Stimulated activated CD4-positive, alpha-beta T cell treated with anti-CD3 and anti-CD28 coated beads, Interleukin-1b, Interleukin-23, amount 100 ng/mL, for 1 hour (primary cell): ENCODE data around the gene KRT7.
"Not testable (repeated sequence)": the region's sequence is repeated elsewhere in the genome, so short reads cannot be mapped to it uniquely, and the experiment has no call there.

ENCODE experiments used
- DNase-seq, 2 donors: peaks; one replicate each; pipeline ENCODE4 v3.0.0-alpha.2; 2020; ENCODE audit warnings: low read depth in 2 of 2

KRT7 gene

DNA sequence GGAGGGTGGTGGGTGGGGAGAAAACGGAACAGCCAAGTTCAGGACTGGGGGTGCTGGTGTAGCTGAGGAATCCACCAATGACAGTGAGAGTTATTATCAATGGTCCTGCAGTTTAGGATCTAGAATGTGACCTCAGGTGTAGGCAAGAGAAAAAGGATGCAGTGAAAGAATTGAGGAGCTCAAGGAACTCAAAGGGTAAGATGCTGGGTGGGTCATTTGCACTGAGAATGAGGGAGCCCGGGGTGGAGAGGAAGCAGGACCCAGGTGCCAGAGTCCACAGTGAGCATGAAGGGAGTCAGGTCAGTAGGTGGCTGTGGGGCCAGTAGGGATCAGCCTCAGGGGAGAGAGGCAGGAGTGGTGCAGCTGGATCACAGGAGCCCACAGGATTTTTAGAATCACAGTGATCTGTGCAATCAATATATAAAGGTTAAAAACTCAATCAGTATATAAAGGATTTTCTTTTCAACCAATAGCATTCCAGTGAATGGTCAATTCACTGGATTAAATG is 3.2 kb upstream of the KRT7 start:
- DNase-seq, result no peak

DNA sequence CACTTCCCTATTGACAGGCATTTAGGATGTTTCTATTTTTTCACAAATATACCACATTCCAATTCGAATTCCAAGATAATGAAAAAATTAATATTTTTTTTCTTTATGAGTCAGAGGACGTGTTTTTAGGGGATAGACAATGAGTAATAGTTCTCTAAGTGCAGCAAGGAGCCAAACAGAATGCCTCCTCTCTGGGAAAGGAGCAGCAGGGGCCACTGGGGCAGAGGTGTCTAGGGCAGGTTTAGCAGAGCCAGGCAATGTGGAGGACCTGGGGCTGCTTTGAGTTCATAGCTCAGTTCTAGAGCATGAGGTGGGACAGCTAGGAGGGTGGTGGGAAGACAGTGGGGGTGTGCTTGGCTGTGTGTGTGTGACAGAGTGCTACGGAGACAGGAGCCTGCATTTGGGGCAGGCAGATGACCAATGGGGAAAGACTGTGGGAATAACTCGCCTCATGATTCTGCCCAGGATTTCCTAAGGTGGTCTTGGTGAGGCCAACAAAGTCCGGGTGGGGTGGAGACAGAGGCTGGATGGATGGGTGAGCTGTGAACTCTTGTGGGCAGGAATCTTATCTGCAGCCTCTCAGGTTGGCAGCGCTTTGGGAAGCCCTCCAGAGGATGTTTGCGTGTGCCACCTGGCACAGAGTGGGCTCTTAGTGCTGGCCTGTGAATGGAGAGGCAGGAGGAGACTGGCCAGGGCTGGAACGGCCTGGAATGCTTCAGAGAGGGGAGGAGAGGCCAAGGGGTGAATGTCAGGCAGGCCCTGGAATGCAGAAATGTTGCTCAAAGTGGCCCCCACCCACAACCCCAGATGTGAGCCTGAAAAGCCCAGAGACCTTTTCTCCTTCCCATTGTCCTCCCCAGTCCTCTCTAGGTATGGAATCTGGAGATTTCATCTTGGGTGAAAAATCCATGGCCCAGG is 2.4 kb upstream of the KRT7 start:
- no peak for DNase-seq

DNA sequence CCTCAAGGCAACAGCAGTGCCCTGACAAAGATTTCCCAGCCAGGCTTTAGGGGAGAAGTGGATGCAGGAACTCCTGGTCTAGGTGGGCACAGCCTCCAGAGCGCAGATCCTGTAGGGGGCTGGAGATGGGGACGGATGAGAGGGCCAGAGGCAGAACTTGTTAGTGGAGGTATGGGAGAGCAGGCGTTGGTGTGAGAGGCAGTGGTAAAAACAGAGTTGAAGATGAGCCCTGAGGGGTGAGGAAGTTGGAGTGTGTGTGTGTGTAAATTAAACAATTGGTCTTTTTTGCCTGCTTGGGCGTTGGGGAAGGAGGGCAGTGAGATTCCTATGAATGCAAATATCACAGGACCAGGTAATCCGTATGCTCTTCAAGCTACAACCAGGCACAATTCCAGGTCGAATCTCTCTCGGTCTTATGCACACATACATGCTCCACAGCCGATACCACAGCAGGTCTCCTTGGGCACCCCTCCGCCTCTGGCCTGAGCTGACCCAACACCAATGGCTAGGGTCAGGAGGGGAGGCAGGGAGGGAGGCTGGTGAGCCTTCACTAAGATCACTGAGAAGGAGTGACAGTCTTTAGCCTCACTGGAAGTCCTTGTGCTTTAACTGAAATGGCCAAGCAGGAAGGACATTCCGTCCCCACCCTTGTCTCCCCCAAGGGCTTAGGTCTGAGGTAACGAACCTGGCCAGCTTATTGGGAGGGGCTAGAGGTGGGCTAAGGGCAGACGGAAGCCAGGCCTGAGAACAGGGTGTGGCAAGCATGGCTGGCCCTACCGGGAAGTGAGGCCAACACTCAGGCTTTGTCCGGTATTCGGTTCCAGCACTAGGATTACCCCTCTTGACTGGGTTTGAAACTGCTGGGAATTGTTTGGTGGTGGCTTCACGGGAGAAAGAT is 1.5 kb upstream of the KRT7 start:
- no peak for DNase-seq

DNA sequence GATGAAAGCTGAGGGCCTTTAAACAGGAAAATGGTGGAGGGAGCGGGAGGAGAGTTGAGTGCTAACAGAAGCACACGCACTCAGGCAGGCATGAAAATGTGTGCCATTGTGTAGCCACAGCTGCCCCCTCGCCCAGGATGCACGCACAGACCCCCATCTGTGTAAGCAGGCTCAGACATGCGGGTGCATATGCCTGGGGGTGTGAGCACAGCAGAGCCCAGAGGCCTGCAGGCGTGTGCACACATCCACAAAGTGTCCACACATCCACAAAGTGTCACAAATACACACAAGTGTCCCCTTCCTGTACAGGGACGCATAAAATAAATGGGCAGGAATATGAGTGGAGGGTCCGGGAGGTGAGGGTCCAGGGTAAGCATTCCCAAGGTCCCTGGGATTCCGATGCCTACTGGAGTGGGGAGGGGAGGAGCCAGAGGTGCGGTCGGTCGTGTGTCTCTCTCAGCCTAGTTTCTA is 805 bp upstream of the KRT7 start:
- no peak for DNase-seq

DNA sequence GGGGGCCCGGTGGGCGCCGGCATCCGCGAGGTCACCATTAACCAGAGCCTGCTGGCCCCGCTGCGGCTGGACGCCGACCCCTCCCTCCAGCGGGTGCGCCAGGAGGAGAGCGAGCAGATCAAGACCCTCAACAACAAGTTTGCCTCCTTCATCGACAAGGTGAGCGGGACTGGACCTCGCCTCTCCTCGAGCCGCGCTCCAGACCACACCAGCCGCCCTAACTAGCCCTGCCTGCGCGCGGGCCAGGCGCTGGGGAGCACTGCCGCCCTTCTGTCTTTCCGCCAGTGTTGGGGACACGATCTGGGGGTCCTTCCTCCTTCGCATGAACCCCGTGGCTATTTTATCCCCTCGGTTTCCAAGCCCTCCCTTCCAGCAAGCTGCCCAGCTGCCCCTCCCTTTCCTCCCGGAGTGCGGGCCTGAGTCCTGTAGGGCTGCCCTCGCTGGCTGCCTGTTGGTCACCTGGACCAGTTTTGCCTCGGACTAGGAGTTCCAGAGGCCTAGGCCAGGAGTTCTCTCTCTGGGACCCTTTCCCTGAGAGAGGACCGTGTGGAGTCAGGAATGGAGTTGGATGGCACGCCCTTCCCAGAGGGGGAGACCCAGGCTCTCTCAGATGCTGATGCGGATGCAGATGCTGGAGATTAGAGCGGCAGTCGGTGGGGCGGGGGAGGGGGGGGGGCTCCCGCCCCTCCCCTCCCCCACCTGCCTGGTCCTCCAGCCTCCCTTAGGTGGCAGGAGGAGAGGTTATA is 592 bp downstream of the KRT7 start:
- DNase-seq, result no peak

DNA sequence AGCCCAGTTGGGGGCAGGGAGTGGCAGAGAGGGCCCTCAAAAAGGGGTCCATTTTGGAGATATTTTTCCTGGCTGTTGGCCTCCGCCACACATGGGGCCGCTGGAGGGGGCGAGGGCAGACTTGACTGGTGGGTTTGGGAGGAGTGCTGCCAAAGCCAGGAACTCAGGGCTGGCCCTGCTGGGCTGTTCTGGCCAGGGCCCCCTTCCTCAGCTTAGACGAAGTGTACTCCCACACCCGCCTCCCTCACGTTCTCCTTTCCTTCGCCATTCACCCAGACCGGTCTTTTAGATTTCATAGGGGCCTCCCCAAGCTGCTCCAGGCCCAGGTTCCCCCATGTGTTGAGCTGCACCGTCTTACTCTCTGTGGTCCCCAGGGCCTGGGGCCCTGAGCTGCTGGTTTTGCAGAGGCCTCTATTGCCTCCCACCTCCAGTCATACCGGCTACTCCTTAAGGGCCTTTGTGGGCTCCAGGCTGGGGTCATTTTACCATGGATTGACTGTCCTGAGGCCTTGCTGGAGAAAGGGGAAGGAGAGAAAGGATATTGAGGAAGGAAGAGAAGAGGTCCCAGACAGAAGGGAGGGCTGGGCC is 1.3 kb downstream of the KRT7 start:
- DNase-seq, result no peak

DNA sequence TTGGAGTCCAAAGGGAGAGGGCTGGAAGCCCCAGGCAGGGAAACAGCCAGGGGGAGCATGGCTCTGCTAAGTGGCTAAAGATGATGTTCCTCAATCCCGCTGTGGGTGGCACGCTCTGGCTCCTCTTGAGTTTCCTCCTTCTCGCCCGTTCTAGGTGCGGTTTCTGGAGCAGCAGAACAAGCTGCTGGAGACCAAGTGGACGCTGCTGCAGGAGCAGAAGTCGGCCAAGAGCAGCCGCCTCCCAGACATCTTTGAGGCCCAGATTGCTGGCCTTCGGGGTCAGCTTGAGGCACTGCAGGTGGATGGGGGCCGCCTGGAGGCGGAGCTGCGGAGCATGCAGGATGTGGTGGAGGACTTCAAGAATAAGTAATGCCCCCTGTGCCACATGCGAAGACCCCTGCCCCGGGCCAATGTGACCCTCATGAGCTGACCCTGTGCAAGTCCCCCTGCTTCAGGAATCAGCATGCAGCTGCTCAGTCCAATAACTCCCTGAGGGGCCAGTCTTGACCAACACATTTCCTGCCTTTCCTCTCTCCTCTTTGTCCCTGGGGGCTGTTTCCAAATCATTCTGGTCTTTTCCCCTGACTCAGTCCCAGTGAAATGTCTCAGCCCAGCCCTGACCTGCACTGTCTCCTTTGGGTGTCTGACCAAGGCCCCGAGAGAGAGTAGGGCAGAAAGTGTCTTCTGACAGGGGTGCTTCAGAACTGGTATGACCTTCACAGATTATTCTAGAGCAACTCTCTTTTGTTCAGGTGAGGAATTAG is 2.1 kb downstream of the KRT7 start:
- no peak for DNase-seq

DNA sequence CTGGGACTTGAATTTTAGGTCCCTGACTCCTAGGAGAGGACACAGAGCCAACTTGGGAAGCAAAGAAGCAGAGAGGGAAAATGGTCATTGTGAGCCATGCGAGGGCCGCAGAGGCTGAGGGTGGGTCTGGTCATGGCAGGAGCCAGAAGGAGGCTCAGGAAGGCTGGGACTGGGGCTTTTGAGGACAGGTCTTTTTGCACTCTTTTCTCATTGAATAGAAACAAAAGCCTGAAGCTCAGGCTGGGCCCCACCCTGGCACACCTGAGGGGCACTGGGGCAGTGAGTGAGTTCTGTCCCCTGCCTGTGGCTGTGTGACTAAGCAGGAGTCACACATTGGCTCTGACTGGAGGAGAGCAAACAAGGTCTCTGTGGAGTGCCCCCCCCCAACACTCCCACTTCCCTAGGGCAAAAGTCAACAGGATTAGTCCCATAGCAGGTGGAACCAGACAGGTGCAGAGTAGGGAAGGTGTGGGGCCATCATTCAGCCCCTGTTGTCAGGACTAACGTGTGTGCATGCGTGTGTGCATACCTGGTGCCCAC is 2.8 kb downstream of the KRT7 start:
- no peak for DNase-seq

DNA sequence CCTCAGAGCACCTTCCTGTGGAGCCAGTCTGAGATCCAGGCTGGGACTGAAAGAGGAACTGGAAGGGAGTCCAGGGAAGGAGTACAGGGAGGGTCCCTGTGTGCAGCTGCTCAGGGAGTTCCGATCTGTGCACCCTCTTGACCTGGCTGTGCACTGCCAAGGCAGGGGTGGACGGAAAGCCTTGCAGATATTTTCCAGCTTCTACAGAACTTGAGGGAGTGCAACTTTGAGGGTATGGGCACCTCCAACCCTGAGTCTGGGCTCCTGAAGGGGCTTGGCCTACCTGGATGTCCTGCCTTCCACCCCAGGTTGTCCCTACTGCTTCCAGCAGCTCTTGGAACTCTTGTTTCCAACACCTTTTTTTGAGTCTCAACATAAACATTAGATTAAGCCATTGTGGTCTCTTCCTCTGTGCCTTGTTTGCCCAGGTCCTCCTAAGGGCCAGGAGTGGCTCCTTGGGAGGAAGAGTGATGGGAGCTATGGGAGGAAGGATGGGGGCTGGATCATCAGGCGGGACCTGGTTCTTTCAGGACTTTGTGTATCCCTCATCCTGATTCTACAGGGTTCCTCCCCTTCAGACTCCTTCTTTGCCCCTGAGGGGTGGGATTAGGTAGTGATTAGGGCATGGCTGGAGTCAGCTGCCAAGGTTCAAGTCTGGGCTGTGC is 3.5 kb downstream of the KRT7 start:
- DNase-seq, result no peak

DNA sequence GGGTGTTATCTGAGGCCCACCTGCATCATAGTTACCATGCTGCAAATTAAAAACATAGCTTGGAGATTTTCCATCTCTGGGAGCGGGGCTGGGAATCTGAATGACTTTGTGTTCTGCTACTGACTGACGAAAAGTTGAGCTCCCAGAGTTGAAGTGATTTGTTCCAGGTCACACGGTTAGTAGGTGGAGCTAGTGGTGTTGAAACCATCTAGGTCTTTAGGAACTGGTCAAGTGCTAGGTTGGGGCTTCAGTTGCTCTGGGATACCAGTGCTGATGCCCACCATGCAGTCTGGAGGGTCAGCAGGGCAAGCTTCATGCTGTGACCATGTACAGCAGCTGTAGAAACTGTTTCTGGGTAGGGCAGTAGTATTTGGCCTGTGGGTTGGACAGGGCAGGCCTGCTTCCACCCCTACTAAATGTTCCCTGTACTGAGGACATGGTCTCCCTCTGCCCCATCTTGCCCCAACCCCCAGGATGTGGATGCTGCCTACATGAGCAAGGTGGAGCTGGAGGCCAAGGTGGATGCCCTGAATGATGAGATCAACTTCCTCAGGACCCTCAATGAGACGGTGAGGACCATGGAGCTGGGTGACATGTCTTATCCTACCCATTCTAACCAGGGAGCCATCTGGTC is 5.3 kb downstream of the KRT7 start:
- DNase-seq, result no peak

DNA sequence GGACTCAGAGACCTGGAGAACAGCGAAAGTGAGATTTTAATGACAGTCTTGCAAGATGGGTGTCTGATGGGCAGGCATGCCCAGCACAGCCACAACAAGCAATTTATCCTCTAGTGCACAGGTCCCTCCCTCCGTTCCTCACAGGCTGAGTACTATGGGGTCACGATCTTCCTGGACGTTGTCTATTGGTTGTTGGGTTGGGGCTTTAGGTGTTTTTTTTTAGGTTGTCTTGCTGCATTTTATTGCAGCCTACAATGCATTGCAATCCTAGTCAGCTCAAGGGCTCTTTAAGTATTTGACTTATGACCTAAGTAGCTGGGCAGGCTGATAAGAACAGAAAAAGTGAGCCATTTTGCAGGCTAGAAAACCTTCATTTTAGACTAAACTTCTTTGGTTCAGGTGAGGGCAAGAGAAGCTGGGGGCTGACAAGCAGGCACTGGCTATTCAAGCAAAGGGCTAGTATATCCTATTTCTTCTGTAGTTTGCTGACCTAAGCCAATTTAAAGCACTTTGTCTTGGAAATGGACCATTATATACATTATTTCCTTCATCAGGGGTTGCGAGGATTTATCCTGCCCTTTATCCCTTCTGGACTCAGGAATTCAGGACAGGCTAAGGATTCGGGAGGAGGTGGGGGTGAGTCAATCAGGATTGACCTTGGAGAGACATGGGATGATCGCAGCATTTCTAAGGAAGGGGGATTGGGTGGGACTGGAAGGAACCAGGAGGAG is 6.0 kb downstream of the KRT7 start:
- DNase-seq, result no peak

DNA sequence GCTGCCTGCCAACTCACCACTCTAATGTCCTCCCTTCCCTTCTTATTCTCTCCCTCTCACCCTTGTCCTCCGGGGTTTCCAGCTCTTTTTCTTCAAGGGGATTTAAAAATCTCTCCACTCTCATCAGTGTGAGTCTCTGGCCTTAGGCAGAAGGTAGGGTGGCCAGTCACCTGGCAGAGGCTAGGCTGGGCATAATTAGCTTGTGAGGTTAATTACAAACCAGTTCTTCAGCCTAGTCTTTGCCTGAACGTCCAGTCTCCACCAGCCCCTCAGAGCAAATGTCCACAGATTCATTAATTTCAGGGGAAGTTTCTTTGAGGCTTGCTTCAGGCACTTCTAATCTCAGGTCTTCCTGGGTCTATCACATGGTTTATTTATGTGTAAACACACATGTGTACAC is 6.7 kb downstream of the KRT7 start:
- DNase-seq, result no peak

DNA sequence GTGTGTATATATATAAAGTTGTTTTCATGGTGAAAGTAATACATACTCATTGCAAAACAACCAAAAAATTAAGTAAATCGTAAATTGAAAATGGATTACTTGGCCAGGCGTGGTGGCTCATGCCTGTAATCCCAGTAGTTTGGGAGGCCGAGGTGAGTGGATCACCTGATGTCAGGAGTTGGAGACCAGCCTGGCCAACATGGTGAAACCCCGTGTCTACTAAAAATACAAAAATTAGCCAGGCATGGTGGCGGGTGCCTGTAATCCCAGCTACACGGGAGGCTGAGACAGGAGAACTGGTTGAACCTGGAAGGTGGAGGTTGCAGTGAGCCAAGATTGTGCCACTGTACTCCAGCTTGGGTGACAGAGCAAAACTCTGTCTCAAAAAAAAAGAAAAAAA is 7.2 kb downstream of the KRT7 start:
- DNase-seq, result not testable (repeated sequence)

DNA sequence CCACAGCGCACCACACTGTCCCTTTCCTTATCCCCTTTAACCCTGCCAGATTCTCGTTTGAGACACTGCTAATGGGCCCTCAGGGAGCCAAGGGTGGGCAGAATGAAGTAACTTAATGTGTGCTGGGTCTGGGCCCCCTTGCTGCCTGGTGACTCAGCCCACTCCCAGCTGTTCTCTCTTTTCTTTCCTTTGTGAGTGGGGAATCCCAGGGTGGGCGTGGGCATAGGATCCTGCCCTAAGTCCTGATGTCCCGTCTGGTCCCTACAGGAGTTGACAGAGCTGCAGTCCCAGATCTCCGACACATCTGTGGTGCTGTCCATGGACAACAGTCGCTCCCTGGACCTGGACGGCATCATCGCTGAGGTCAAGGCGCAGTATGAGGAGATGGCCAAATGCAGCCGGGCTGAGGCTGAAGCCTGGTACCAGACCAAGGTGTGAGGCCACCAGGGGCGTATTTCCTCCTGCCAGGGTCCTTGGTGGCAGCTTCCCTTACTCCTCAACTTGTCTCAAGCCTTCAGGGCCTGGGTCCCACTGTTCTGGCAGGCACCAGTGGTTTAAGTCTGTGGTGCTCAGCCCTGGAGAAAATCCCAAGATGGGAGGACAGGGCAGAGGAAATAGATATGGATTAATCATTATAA is 8.3 kb downstream of the KRT7 start:
- DNase-seq, result no peak

DNA sequence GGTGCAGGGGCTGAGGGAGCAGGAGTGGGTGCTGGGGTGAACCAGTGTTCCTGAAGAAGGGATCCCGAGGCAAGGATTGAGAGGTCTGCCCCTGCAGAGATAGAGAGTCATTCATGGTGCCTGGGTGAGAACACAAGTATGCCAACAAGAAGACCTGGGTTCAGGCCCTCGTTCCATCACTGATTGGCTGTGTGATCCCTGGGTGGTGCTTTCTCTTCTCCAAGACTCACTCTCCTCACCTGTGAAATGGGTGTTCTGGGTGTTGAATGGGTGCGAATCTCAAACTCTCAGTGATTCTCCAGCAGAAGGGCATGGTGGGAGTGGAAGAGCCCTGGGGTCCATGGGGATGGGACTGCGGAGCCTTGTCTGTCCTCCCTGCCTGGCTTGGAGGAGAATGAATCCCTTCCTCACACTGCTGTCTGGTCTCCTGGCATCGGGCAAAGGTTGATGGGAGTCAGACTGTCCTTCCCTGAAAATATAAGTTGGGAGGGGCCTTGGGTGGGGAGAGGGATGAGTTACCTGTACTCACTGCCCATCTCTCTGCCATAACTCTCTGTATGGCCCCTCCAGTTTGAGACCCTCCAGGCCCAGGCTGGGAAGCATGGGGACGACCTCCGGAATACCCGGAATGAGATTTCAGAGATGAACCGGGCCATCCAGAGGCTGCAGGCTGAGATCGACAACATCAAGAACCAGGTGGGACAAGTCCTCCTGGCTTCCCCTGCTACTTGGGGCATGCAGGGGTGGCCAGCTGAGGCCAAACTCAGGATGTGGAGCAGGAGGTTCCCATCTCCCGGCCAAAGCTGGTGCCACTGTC is 9.6 kb downstream of the KRT7 start:
- DNase-seq, result no peak

DNA sequence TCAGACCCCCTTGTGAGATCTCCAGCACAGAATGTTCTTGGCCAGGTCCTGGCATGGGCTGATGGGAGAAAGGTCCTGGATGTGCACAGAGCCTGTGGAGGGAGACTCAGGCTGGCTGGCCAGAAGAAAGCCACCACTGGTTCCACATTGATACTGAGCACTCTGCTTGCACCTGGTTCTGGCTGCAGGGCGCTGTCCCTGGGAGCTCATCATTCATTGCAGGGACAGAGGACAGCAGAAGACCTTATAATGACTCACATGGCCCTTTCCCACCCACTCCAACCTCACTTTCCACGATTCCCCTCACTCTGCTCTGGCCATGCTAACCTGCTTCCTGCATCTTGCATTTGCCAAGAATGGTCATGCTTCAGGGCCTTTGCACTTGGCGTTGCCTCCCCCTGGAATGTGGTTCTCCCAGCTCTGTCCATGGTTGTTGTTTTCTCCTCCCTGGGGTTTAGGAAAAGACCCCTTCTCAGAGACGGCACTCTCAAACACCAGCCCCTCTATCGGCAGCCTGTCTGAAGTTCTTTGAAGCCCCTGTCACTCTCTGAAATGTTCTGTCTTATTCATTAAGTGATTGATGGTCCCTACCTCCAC is 10.3 kb downstream of the KRT7 start:
- DNase-seq, result no peak
